Progenitor cell of endocrine pancreas (in vitro differentiated cells): ENCODE data around the gene TTC24. TPM values are rescaled to one million over a fixed set of nuclear protein-coding genes. Genes with fewer than 3 reads are reported as not detected.
"Not testable (repeated sequence)": the region's sequence is repeated elsewhere in the genome, so short reads cannot be mapped to it uniquely, and the experiment has no call there.

Experiments
- DNase-seq: peaks from one replicate; pipeline ENCODE4 v3.0.0; 2021; ENCODE audit warnings: low spot score; ENCODE audit not compliant: unreplicated experiment
- H3K27ac Mint-ChIP-seq: 2 replicates; pipeline ENCODE4 v1.8.0; 2021; ENCODE audit warnings: mild to moderate bottlenecking, moderate library complexity, mixed read lengths
- H3K27me3 Mint-ChIP-seq: 2 replicates; pipeline ENCODE4 v1.8.0; 2021; ENCODE audit warnings: mixed read lengths
- H3K36me3 Mint-ChIP-seq: 2 replicates; pipeline ENCODE4 v1.8.0; 2022; ENCODE audit warnings: mixed read lengths; ENCODE audit not compliant: insufficient read depth
- H3K4me1 Mint-ChIP-seq: 2 replicates; pipeline ENCODE4 v1.8.0; 2021; ENCODE audit warnings: low read depth, mixed read lengths
- H3K4me3 Mint-ChIP-seq: 2 replicates; pipeline ENCODE4 v1.8.0; 2021; ENCODE audit warnings: low read depth, mild to moderate bottlenecking, moderate library complexity, mixed read lengths
- H3K9me3 Mint-ChIP-seq: 2 replicates; pipeline ENCODE4 v1.8.0; 2021; ENCODE audit warnings: low read depth, mixed read lengths
- total RNA-seq: library from RNA; stranded (reverse); gene quantifications from 2 replicates; pipeline ENCODE4 v1.2.1, GENCODE V29; 2021
- TF ChIP-seq, protein P1 (sequence below): fragments of 200-600 bp; sonication (generic); IDR thresholded peaks from one replicate; pipeline ENCODE4 v1.5.0; 2021; ENCODE audit warnings: antibody characterized with exemption, mild to moderate bottlenecking; ENCODE audit not compliant: unreplicated experiment

Gene TTC24
- total RNA-seq, 1 donor from 2014 or later, result not detected

DNA sequence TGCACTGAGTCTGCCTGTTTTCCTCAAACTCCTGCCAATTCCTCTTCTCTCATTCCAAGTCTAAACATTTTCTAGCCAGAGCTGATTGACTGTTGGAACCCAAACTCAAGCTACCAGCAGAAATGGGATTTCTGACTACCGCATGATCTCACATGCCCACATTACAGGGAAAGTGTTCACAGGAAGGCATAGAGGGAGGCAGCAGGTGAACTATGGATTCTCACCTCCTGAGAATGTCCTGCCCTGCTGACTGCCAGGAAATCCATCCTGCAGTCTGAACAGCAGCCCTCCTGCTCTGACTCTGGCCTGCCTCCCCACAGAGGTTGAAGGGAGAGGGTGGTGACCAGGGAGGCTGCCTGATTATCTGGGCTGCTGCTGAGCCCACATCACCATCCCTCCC is 29.7 kb upstream of the TTC24 start:
- H3K4me3 Mint-ChIP-seq, result no peak overlapping the region
- H3K36me3 Mint-ChIP-seq, result peaks cover 9% of the 10 kb centered on the region
- H3K9me3 Mint-ChIP-seq, result no peaks in the 10 kb centered on the region
- no peaks in the 10 kb centered on the region for H3K4me1 Mint-ChIP-seq
- TF ChIP-seq, protein P1, sequence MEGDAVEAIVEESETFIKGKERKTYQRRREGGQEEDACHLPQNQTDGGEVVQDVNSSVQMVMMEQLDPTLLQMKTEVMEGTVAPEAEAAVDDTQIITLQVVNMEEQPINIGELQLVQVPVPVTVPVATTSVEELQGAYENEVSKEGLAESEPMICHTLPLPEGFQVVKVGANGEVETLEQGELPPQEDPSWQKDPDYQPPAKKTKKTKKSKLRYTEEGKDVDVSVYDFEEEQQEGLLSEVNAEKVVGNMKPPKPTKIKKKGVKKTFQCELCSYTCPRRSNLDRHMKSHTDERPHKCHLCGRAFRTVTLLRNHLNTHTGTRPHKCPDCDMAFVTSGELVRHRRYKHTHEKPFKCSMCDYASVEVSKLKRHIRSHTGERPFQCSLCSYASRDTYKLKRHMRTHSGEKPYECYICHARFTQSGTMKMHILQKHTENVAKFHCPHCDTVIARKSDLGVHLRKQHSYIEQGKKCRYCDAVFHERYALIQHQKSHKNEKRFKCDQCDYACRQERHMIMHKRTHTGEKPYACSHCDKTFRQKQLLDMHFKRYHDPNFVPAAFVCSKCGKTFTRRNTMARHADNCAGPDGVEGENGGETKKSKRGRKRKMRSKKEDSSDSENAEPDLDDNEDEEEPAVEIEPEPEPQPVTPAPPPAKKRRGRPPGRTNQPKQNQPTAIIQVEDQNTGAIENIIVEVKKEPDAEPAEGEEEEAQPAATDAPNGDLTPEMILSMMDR, result no peak
- no peak for DNase-seq
- no peak overlapping the region for H3K27ac Mint-ChIP-seq
- H3K27me3 Mint-ChIP-seq, result no peaks in the 10 kb centered on the region

DNA sequence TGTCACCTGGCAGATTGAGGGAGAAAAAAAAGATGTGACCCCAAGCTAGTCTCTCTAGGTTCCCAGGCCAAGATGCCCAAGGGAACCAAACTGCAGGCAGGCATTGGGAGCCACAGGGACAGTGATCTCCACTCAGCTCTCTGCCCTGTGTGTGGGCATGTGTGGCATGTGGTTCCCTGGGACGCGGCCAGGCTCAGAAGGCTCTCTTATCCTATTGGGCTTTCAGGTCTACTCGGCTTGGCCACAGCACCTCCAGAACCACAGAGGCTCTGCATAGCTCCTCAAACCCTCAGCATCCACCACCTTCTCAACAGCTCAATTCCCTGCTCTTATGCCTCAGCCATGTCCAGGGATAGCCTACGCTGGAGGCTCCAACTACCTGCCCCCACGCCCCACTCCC is 29.2 kb upstream of the TTC24 start:
- Mint-ChIP-seq H3K27ac (no peak overlapping the region), H3K4me1 (no peaks in the 10 kb centered on the region), H3K36me3 (peaks cover 9% of the 10 kb centered on the region), H3K9me3 (no peaks in the 10 kb centered on the region), H3K27me3 (no peaks in the 10 kb centered on the region), H3K4me3 (no peak overlapping the region)
- no peak for DNase-seq
- TF ChIP-seq, protein P1, result no peak

DNA sequence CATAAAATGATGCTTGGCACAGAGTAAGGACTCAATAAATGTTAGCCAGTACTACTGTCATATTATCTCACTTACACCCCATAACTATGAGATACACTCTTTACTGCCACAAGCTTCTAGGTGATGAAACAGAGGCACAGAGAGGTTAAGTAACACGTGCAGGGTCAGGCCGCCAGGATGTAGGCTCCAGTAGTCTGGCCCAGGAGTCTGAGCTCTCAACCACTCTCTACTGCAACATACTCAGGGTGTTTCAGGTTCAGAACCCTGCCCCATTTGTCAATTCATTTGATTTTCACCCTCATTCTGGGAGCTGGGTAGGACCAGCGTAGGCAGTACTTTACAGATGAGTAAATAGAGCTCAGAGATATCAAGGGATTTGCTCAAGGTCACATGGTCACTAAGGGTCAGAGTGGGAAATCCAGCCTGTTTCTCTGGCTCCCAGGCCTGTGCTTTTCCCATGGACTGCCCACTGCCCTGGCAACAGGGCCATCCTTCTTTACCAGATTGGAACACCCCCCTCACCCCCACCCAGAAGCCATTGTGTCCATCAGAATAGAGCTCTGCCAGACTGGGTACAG is 28.4 kb upstream of the TTC24 start:
- Mint-ChIP-seq H3K36me3 (peaks cover 9% of the 10 kb centered on the region), H3K4me1 (no peaks in the 10 kb centered on the region), H3K27ac (no peak overlapping the region), H3K27me3 (no peaks in the 10 kb centered on the region), H3K4me3 (no peak overlapping the region), H3K9me3 (no peaks in the 10 kb centered on the region)
- TF ChIP-seq, protein P1, result no peak
- DNase-seq, result no peak

DNA sequence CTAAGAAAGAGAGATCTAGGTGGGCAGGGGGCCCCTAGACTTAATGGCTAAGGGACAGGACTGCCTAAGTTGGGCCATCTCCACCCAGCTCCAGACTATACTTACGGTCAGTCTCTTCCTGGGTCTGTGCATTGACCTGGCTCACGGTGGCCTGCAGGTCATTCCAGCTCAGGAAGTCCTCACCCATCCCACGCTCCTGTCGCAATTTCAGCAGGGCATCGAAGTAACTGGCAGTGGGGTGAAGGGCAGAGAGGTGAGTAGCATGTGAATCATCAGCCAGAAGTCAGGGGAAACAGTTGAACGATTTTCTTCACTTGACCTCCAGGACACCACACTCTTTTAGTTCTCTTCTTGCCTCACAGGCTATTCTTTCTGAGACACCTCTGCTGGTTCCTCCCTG is 27.7 kb upstream of the TTC24 start:
- Mint-ChIP-seq H3K4me1 (no peaks in the 10 kb centered on the region), H3K9me3 (no peaks in the 10 kb centered on the region), H3K27ac (no peak overlapping the region), H3K36me3 (peaks cover 9% of the 10 kb centered on the region), H3K27me3 (no peaks in the 10 kb centered on the region), H3K4me3 (no peak overlapping the region)
- no peak for DNase-seq
- TF ChIP-seq, protein P1, result no peak

DNA sequence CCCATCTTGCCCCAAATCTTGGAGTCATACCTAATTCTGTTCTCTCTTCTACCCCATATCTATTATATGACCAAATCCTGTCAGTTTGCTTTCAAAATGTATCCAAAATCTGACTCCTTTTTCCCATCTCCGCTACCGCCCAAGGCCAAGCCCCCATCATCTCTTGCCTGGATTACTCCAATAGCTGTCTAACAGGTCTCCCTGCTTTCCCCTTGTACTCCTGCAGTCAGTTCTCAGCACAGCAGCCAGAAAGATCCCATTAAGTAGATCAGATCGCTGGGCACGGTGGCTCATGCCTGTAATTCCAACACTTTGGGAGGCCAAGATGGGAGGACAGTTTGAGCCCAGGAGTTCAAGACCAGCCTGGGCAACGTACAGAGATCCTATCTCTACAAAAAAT is 27.0 kb upstream of the TTC24 start:
- H3K36me3 Mint-ChIP-seq, result peaks cover 8% of the 10 kb centered on the region
- H3K9me3 Mint-ChIP-seq, result no peaks in the 10 kb centered on the region
- TF ChIP-seq, protein P1, result no peak
- H3K27me3 Mint-ChIP-seq, result no peaks in the 10 kb centered on the region
- H3K4me3 Mint-ChIP-seq, result no peak overlapping the region
- no peak for DNase-seq
- no peaks in the 10 kb centered on the region for H3K4me1 Mint-ChIP-seq
- no peak overlapping the region for H3K27ac Mint-ChIP-seq

DNA sequence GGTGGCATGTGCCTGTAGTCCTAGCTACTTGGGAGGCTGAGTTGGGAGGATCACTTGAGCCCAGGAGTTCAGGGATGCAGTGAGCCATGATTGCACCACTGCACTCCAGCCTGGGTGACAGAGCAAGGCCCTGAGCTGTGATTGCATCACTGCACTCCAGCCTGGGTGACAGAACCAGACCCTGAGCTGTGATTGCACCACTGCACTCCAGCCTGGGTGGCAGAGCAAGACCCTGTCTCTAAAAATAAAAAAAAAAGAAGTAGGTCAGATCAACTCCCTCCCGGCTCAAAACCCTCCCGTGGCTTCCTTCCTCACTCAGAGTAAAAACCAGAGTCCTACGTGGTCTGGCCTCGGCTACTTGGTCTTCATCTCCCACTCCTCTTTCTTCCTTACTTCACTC is 26.6 kb upstream of the TTC24 start:
- H3K27ac Mint-ChIP-seq, H3K4me3 Mint-ChIP-seq: not testable (repeated sequence)

More for the DNA sequence above, 26.6 kb upstream of the TTC24 start:
- H3K27me3 Mint-ChIP-seq, H3K36me3 Mint-ChIP-seq, H3K4me1 Mint-ChIP-seq, DNase-seq, H3K9me3 Mint-ChIP-seq: not testable (repeated sequence)
